SKM-1 treated with dmso at 0.1 percent for 144 hours (cell line): ENCODE data around the gene C3orf18.
A peak's percentile ranks its signal among the peaks of the same experiment; 100 is the strongest.

ENCODE experiments used
- DNase-seq: peaks from one replicate; lab custom pipeline; 2025; ENCODE audit not compliant: unreplicated experiment; lab: John Stamatoyannopoulos, UW

Gene C3orf18

DNA sequence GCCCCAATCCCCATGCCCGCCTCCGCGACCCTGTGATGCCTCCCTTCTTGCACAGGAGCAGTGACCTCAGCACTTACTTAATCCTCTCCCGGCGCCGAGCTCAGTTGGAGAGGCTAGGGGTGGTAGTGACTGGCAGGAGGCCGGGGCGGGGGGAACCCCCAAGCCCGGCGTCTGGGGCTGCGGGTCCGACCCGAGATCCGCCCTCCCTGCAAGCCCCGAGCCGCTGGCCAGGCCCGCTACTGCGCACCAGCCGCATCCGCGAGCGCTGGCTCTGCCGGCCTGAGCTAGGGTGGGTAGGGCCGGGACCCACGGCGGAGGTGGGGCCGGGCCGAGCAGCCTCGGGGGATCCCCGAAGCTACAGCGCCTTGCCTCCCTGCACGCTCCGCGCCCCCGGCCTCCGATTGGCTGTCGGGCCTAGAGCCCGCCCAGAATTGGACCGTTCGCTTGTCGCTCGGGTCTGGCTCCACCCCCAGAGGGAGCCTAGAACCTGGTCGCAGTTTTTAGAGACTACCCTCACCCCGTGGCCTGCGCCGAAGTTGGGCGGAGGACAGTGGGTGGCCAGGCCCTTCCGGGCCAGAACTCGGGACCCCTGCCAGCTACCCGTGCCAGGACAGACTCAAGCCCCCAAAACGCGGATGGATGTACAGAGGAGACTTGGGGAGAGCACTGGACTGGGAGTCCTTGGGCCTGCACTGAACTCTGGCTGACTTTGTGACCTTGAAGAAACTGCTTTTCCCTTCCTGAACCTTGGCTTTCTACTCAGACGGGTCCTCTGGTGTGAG is at the start of gene C3orf18:
C3orf18 (minus strand) TSS at position 362 of the 782 bp plus-strand sequence. CDS start 2,048 bp downstream, outside the sequence.
- peak; percentile 85 for DNase-seq

GRCh38 chr3:50616770-50617095 is 49.2 kb upstream of the C3orf18 start:
- peak; percentile 89 for DNase-seq

DNA sequence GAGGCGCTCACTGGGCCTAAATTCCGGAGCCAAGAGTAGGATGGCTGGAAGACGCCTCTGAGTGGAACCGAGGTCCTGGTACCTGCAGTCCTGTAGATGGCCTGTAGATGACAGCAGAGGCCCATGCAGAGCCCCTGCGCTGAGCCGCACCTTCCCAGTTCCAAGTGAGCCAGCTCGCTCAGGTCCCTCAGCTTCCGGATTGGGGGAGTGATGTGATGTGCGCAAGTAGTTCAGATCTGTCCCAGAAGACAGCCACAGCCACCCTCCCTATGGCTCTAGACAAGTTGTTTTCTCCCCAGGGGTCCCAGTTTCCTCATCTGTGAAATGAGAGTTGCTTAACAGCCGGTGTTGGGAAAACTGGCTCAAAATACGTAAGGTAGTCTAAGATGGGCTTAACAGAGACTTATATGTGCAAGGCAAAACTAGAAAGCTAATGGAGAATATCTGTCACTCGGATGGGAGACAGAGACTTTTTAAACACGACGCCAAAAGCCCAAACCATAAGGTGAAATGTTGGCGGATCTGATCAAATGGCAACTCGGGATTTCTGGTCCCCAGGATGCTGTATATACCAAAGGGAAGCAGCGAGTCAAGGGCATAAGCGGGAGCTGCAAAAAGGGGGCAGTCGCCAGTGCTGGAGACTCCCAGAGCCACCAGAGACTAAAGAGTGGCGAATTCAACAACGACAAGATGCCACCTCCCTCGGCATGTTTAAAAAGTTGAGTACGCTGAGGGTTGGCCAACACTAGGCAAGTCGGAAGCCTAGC is 48.6 kb upstream of the C3orf18 start:
- DNase-seq = peak; percentile 84

- no peak for DNase-seq
Observed at GRCh38 chr3:50615190-50615589, 47.6 kb upstream of the C3orf18 start.

- no peak for DNase-seq
Observed at GRCh38 chr3:50612970-50613846, 45.7 kb upstream of the C3orf18 start.

DNA sequence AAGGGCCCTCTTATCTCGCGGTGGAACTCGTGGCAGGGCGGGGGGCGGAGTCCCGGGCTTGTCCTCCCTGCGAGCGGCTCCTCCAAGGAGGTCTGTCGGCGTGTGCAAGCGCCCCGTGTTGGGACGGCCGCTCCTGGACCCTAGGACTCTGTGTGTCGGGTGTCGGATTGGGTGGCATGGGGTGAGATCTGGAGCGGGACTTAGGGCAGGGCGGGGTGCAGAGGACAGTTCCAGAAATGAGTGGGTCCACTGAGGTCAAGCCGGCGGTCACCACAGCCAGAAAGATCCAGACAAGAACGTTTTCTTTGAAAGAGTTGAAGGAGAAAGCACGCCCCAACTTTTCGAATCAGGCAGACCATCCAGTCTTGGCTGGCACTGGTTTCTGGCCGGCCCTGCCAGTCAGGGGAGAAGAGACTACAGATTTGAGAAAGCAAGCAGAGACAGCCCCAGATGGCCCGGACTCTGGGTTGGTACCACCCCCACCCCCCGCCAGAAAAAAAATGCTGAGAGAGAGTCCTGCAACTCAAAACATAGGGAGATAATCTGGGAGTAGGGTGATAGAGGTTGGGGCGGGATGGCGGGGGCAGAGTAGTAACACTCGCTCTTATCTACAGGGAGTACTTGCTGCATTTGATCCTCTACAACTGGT is 44.8 kb upstream of the C3orf18 start:
- no peak for DNase-seq

DNA sequence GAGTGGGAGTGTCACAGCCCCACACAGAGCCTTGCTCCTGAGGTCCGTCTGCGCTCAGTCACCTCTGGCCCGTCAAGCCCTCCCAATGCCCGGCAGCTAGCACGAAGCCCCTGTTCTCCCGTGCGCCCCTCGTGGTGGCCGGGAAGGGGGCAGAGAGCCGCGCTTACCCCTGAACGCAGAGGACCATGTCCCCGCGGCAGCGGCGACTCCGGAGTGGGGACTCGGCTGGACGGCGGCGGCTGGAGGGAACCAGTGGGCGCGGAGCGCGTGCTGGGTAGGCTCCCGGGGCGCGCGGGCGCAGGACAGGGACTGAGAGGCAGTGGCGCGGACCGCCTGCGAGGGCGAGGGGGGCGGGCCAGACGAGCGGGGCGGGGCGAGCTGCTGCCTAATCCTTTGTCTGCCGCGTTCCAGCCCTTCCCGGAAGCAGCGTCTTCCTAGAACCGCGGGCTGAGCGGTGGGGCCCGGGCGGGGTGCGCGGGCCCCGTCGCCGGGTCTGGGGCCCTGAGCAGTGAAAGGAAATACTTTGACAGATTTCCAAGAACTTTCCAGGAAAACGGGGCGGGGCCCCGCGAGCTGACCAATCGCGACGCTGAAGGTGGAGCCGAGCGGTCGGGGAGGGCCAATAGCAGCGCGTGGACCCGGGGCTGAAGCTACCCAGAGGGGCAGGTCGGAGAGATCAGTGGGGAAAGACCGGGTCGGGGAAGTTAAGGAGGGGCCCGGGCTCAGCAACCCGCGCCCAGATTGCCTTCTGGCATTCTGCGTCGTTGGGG is 44.1 kb upstream of the C3orf18 start, which contains the start of gene CISH:
CISH (minus strand) TSS at position 311 of the 770 bp plus-strand sequence; CDS start at position 187, 124 bp downstream.
- DNase-seq = peak; percentile 97

- DNase-seq = no peak
Observed at GRCh38 chr3:50610992-50611463, 43.5 kb upstream of the C3orf18 start.

GRCh38 chr3:50610181-50610971 is 42.8 kb upstream of the C3orf18 start:
- no peak for DNase-seq

DNA sequence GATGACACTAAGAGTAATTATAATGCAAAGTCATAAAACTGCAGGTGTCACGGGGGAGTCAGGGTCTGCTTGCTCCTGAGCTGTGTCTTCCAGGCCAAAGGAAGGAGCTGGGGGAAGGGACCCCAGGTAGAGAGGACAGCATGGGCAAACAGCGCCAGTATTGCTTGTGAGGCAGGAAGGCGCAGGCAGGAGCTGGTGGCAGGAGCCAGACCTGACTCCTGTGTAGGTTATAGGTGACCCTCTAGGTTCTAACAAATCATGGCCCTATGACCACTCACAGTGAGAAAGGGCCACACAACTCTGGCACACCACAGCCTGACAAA is 42.2 kb upstream of the C3orf18 start:
- DNase-seq = no peak

GRCh38 chr3:50609071-50609762 is 41.7 kb upstream of the C3orf18 start:
- DNase-seq = no peak

GRCh38 chr3:50608278-50608677 is 40.7 kb upstream of the C3orf18 start:
- DNase-seq = no peak

- no peak for DNase-seq
Observed at GRCh38 chr3:50607271-50608091, 39.9 kb upstream of the C3orf18 start.

DNA sequence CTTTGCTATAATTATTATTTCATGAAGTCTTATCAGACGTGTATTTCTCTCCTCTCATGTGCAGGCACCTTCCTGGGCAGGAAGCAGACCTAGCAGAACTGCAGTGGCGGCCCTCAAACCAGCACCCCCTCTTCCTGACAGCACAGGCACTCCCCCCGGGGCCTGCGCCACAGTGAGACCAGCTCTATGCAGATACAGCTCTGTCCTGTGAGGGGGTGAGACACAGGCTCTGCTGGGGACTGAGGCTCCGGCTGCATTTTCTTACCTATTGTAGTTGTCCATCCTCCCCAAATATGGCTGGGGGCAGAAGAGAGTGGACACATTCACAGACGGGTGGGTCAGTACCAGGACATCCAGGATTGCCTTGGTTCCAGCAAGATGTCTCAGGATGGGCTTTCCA is 39.0 kb upstream of the C3orf18 start:
- no peak for DNase-seq

- DNase-seq = no peak
Observed at GRCh38 chr3:50605901-50606326, 38.4 kb upstream of the C3orf18 start.

DNA sequence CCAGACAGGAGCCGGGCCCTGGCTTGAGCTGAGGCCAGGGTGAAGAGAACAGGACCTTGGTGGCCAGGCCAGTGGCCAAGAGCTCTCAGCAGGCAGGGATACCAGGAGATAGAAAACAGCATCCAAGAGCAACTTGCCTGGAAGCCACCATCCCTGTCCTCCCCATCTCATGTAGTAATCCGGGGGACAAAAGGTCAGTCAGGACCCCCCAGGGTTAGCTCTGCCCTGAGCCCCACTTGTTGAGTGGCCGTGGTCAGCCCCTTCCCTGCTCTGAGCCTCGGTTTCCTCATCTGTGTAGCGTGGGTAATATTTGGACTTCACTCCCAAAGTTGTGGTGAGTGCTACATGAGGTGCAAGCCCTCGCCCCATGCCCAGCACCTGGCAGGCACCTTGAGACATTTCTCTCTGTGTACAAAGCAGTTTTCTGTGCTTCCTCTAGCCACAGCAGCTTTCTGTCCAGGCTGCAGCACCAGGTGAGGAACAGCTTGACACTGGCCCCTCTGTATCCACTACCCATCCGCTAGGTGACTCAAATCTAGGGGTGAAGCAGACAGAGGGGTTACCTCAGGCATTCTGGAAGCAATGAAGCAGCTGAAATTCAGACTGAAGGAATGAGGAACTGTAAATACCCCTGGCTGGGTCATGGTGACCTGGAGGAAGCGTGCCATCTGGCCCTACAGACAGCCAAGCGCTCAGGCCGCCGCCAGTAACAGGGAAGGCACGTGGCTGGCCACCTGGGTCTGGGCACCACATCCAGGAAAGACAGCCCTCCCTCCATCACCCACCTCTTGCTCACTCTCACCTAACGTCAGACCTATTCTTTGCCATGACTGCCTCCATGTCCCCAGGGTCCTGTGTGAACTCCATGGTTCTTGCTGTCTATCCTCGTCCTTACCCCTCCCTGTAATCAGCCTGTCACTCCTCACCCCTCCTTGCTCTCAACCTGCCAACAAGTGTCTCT is 37.4 kb upstream of the C3orf18 start:
- no peak for DNase-seq
